Stimulated activated CD4-positive, alpha-beta T cell treated with anti-CD3 and anti-CD28 coated beads, TNF-alpha, amount 100 ng/mL, for 24 hours (primary cell): ENCODE data around the gene RTTN.
"Not testable (repeated sequence)": the region's sequence is repeated elsewhere in the genome, so short reads cannot be mapped to it uniquely, and the experiment has no call there.

Experiments used
- DNase-seq, 3 experiments: peaks; one replicate each; pipeline ENCODE4 v3.0.0-alpha.2; 2020; ENCODE audit warnings: low read depth in 3 of 3

Gene RTTN

GRCh38 chr18:69978732-69979715 is 226.5 kb downstream of the RTTN start:
- no peak for DNase-seq

GRCh38 chr18:69975294-69975693 is 230.2 kb downstream of the RTTN start:
- not testable (repeated sequence) for DNase-seq

GRCh38 chr18:69974365-69974764 is 231.1 kb downstream of the RTTN start:
- DNase-seq, result no peak

DNA sequence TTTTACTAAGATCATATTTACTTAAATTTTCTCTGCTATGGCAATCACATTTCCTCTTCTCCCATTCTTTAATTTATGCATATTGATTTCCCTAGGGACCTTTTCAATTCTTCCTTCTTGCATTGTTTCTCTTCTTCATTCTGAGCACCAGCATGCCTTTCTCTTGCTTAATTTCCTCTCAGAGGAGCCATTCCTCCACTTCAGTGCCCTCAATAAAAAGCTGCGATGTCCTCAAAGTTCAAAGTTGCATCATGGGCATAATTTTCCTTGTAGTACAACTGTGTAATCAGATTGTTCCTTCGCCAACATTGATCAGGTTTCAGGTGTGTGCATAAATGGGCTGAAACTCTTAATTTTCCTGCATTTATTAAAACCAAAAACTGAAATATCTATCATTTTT is 236.0 kb downstream of the RTTN start:
- no peak for DNase-seq

- no peak for DNase-seq
Observed at GRCh38 chr18:69968039-69968438, 237.4 kb downstream of the RTTN start.

GRCh38 chr18:69963196-69963595 is 242.3 kb downstream of the RTTN start:
- DNase-seq, result no peak

DNA sequence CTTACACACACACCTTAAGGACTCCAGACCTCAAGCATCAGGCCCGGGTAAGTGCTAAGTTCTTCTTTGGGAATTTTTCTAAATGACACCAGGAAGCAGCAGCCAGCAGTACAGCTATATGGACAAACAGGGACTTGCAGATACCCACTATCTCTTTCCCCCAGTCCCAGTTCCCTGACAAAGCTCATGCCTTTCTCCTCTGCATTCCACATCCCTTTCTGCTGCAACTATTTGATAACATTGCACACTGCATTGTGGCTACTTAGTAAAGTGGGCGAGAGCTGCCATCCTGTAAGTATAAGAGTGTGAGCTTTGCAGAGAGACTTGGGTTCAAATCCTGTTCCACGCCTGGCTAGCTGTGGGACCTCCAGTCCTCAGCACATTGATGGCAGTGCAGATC is 243.8 kb downstream of the RTTN start:
- DNase-seq, result no peak

DNA sequence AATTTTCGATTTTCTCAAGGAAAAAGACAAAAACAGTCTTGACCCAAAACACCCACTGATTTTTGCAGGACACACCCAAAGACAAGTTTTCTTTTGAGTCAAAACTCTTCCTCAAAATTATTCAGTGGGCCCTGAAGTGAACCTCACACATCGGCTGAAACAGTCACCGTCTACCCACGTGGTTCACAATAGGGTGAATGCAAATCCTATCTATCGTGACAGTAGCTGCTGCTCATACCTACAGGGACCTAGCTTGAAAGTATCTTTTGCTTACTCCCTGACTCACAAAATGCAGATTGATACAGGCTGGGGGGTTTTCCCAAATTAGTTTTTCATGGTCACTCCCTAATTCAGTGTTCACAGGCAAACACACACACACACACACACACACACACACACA is 247.1 kb downstream of the RTTN start:
- DNase-seq, result no peak

DNA sequence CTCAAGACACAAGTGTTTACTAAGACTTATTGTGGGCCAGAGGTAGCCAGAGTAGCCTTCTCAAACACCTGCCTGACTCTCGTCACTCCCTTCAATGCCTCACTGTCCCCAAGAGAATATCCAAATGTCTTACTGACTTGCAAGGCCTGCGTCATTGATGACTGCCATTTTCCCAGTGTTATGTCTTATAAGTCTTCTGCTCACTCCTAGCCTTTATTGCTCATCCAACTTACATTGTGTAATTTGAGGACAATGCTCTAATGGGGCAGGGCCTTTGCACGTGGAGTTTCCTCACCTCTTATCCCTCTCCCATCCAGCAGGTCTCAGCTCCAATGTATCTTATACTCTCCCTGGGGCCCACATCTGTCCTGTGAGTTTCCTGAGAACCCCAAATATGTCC is 247.7 kb downstream of the RTTN start:
- DNase-seq, result no peak

GRCh38 chr18:69956665-69957620 is 248.5 kb downstream of the RTTN start:
- DNase-seq, result no peak

DNA sequence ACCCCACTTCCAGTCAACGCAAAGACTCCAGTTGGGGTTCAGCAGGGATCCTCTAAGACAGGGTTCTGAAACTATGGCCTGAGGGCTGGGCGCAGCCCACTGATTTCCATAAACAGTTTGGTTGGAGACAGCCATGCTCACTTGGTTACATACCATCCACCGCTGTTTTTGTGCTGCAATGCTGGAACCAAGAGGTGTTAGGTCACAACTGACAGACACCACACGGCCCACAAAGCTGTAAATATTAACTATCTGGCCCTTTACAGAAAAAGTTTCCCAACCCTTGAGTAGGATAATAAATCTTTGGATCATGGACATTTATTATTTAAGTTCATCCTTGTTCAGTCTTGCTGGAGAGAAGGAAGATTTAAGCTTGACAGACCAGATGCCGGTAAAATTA is 249.4 kb downstream of the RTTN start:
- DNase-seq, result no peak

DNA sequence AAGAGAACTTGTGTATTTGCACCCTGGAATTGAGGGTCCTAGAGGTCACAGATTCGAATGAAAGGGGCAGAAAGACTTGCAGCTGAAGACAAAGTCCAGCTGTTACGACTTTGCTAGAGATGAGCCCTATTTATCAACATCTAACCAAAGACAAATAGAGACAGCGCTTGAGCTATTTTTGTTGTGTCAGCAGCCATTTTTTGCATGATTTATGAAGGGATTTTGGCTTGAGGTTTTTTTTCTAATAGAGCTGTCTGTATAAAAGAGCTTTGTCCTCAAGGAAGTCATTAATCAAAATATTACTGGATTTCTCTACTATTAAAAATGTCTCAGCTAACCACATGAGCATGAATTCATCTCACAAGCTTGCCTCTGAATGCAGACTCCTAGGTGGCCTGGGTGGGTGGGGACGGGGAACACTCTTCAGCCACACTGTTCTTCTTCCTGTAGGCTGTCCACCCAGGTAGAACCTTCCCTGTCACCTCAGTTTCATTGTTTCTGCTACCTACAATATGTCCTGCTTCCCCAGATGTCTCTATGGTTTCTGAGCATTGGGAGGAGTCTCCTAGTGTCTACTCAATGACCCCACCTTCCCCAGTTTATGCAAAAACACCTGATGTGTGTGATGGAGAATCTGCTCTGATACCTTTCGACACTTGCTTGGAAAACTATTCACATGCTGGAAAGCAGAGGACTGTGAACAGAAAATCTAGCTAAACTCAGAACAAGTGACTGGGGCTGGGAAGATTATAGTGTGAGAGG is 250.6 kb downstream of the RTTN start:
- DNase-seq, result no peak

GRCh38 chr18:69953191-69953590 is 252.3 kb downstream of the RTTN start:
- DNase-seq, result no peak
